Coronary artery (tissue), 2 donors: ENCODE results near the gene UGT2B7.

ENCODE experiments used
- DNase-seq: peaks from one replicate; pipeline ENCODE4 v3.0.0-alpha.2; 2017; ENCODE audit warnings: low spot score
- H3K27ac ChIP-seq, 2 donors: fragments of 200-600 bp; sonication (generic); one replicate each; pipeline ENCODE4 v1.5.1; 2016 to 2019
- H3K4me3 ChIP-seq: fragments of 200-600 bp; sonication (generic); 2 replicates; pipeline ENCODE4 v1.5.1; 2016; ENCODE audit warnings: mild to moderate bottlenecking, moderate library complexity
- CTCF ChIP-seq: fragments of 200-600 bp; sonication (generic); IDR thresholded peaks from one replicate; pipeline ENCODE4 v1.5.1; 2019; ENCODE audit warnings: antibody characterized with exemption

UGT2B7 gene

GRCh38 chr4:69124941-69125340 lies 28.7 kb downstream of the UGT2B7 start:
- Histone ChIP-seq H3K4me3 (no peak overlapping the region), H3K27ac (no peak overlapping the region)
- no peak for TF ChIP-seq CTCF
- no peak for DNase-seq

GRCh38 chr4:69126024-69126423 lies 29.8 kb downstream of the UGT2B7 start:
- DNase-seq: no peak
- H3K4me3 ChIP-seq: no peak overlapping the region
- H3K27ac ChIP-seq: no peak overlapping the region
- no peak for TF ChIP-seq CTCF

GRCh38 chr4:69133993-69134392 lies 37.7 kb downstream of the UGT2B7 start:
- no peak overlapping the region for H3K4me3 ChIP-seq
- DNase-seq: no peak
- TF ChIP-seq CTCF: no peak
- no peak overlapping the region for H3K27ac ChIP-seq

GRCh38 chr4:69134471-69134870 lies 38.2 kb downstream of the UGT2B7 start:
- DNase-seq: no peak
- H3K27ac ChIP-seq: no peak overlapping the region
- TF ChIP-seq CTCF: no peak
- H3K4me3 ChIP-seq: no peak overlapping the region

- TF ChIP-seq CTCF: no peak
- no peak overlapping the region for H3K27ac ChIP-seq
- H3K4me3 ChIP-seq: no peak overlapping the region
- no peak for DNase-seq
Observed at GRCh38 chr4:69141320-69141719, 45.0 kb downstream of the UGT2B7 start.

GRCh38 chr4:69147334-69147733 lies 51.1 kb downstream of the UGT2B7 start:
- no peak for DNase-seq
- Histone ChIP-seq H3K4me3 (no peak overlapping the region), H3K27ac (no peak overlapping the region)
- no peak for TF ChIP-seq CTCF

GRCh38 chr4:69154021-69154420 lies 57.7 kb downstream of the UGT2B7 start:
- H3K4me3 ChIP-seq: no peak overlapping the region
- DNase-seq: no peak
- TF ChIP-seq CTCF: no peak
- no peak overlapping the region for H3K27ac ChIP-seq
